ENCODE results near the gene CARM1.

DNA sequence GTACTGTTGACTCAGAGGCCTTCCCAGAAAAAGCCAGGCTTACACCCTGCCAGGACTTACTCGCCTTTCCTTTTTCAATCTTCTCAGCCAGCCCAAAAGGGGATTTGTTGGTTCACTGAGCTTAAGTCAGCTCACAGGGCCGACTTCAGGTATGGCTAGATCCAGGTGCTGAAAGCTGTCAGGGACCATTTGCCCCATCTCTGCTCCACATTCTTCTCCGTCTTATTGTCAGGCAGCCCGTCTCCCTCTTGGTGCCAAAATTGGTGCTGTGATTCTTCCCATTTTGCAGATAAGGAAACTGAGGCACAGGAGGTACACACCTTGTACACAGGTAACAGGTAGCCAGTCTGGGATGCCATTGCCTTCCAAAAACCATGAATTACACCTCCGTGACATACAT, 20.7 kb upstream of the CARM1 start:
- TF ChIP-seq CTCF (IDR thresholded peaks at IDR 0.05) (no peak), POLR2A (IDR thresholded peaks at IDR 0.05) (no peak)

All from thyroid gland (tissue), 4 donors.